HUES48 (cell line): Measurements from ENCODE around the gene KCTD2.
"Not testable (repeated sequence)": the region's sequence is repeated elsewhere in the genome, so short reads cannot be mapped to it uniquely, and the experiment has no call there.

Experiments used
- H3K27ac ChIP-seq: one replicate; pipeline ENCODE4 v1.7.0; 2013; ENCODE audit warnings: low read depth, low read length, inconsistent platforms
- H3K27me3 ChIP-seq: 2 replicates; pipeline ENCODE4 v1.6.1; 2013; ENCODE audit warnings: mild to moderate bottlenecking, low read length; ENCODE audit not compliant: control insufficient read depth, insufficient read depth
- H3K36me3 ChIP-seq: 2 replicates; pipeline ENCODE4 v1.6.1; 2013; ENCODE audit warnings: low read length; ENCODE audit not compliant: control insufficient read depth, insufficient read depth
- H3K4me1 ChIP-seq: 2 replicates; pipeline ENCODE4 v1.6.1; 2013; ENCODE audit warnings: mild to moderate bottlenecking, low read length; ENCODE audit not compliant: control insufficient read depth, insufficient read depth
- H3K4me3 ChIP-seq: 2 replicates; pipeline ENCODE4 v1.5.1; 2013; ENCODE audit warnings: mild to moderate bottlenecking, low read depth, low read length
- H3K9ac ChIP-seq: 2 replicates; pipeline ENCODE4 v1.6.1; 2013; ENCODE audit warnings: mild to moderate bottlenecking, low read depth, low read length, moderate library complexity
- H3K9me3 ChIP-seq: 2 replicates; pipeline ENCODE4 v1.6.1; 2013; ENCODE audit warnings: low read length; ENCODE audit not compliant: control insufficient read depth, insufficient read depth

KCTD2 gene

DNA sequence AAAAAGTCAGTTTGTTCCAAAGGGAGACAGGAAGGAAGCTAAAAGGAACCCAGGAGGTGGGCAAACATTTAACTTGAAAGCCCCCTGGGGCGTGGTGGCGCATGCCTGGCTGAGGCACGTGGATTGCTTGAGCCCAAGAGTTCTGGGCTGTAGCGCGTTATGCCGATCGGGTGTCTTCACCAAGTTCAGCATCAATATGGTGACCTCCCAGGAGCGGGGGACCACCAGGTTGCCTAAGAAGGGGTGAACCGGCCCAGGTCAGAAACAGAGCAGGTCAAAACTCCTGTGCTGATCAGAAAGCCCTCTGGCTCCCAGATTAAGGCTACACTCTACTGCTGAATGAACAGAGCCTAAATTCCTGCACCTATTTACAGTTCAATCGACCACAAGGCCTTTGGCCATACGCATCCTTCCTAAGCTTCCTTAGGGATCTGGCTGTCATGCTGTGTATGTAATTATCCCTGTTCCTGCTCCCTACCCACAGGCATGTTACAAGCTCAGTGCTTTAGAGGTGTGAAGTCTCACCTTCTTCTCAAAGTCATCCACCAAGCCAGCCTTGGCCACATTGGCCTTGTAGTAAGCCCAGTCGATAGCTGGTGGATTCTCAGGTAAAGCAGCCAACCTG lies 5.3 kb upstream of the KCTD2 start:
- no peak overlapping the region; the same call in 1 of the 2 replicates for H3K9ac ChIP-seq
- H3K27me3 ChIP-seq: no peaks in the 10 kb centered on the region
- peaks cover 50% of the 10 kb centered on the region for H3K36me3 ChIP-seq
- H3K9me3 ChIP-seq: no peaks in the 10 kb centered on the region
- no peak overlapping the region for H3K4me3 ChIP-seq
- peak overlapping the region; percentile 77 for H3K27ac ChIP-seq
- H3K4me1 ChIP-seq: peaks cover 27% of the 10 kb centered on the region

DNA sequence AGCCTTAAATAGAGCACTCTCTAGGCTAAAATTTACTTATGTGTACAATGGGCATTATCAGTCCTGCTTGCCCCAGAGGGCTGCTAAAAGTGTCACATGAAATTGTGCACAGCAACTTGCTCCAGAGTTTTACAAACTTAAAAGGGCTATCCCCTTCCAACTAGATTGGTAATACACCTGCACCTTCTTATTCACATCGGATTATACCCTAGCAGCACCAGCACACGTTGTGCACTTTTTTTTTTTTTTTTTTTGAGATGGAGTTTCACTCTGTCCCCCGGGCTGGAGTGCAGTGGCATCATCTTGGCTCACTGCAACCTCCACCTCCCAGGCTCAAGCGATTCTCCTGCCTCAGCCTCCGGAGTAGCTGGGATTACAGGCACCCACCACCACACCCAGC lies 3.2 kb upstream of the KCTD2 start:
- Histone ChIP-seq H3K36me3 (peaks cover 36% of the 10 kb centered on the region), H3K4me1 (peaks cover 35% of the 10 kb centered on the region), H3K27ac (peak overlapping the region; percentile 33)
- not testable (repeated sequence) for H3K9ac ChIP-seq, H3K4me3 ChIP-seq, H3K27me3 ChIP-seq, H3K9me3 ChIP-seq

DNA sequence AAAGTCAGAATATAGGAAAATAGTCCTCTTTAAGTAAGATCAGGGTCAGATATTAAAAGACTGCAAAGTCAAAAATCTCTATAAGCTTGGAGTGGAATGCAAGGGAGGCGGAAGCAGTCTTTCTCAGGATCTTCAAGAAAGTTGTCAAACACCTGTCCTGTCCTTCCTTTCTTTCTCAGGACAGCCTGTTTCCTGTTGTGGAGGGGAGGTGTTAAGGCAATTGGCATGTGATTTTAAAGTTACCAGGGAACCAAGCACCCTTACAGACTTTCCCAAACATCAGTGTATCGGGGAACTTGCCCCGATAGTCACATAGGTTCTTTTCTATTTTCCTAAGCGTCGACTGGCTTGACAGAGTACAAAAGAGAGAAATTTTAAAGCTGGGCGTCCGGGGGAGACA lies 2.3 kb upstream of the KCTD2 start:
- peaks cover 36% of the 10 kb centered on the region for H3K36me3 ChIP-seq
- H3K9me3 ChIP-seq: no peaks in the 10 kb centered on the region
- no peak overlapping the region; the same call in 1 of the 2 replicates for H3K9ac ChIP-seq
- H3K27ac ChIP-seq: peak overlapping the region; percentile 96
- peaks cover 35% of the 10 kb centered on the region for H3K4me1 ChIP-seq
- H3K27me3 ChIP-seq: no peaks in the 10 kb centered on the region
- H3K4me3 ChIP-seq: peak overlapping the region; percentile 89

DNA sequence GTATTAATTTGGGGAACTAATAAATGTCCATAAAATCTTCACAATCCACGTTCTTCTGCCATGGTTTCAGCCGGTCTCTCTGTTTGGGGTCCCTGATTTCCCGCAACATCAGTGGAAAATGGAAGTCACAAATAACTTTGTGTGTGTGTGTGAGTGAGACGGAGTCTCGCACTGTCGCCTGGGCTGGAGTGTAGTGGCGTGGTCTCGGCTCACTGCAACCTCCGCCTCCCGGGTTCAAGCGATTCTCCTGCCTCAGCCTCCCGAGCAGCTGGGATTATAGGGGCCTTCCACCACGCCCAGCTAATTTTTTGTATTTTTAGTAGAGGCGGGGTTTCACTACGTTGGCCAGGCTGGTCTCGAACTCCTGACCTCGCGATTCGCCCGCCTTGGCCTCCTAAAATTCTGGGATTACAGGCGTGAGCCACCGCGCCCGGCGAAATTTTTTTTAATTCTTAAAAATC lies 1.0 kb upstream of the KCTD2 start:
- Histone ChIP-seq H3K36me3 (peaks cover 34% of the 10 kb centered on the region), H3K4me3 (peak overlapping the region; percentile 89), H3K27ac (peak overlapping the region; percentile 96), H3K4me1 (peaks cover 35% of the 10 kb centered on the region), H3K9ac (peak overlapping the region; percentile 87)
- not testable (repeated sequence) for H3K9me3 ChIP-seq, H3K27me3 ChIP-seq

DNA sequence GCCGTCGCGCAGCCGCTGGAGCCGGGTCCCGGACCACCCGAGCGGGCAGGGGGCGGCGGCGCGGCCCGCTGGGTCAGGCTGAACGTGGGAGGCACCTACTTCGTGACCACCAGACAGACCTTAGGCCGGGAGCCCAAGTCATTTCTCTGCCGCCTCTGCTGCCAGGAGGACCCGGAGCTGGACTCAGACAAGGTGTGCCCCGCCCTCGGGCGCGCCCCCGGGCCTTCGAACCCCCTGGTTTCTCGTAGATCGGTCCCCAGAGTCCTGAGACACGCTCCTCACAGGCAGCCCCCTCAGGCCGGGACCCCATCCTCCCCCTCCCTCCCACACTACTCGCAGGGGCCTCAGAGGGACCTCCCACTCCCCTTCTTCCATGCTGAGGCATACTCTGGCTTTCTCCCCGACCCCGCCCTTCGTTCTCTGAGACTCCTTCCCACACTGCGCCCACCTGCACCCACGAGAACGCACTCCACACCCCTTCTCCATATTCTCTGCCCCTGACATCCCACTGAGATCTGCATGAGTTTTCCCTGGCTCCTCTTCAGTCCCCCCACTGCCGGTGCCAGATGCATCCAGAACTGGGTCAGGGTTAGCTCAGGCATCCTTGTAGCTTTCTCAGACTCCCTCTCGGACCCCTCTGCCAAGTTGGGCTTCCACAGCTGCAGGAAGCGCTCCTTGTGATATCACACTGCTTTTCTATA lies 523 bp downstream of the KCTD2 start:
- Histone ChIP-seq H3K36me3 (peaks cover 31% of the 10 kb centered on the region), H3K4me3 (peak overlapping the region; percentile 89), H3K27ac (peak overlapping the region; percentile 68), H3K9me3 (no peaks in the 10 kb centered on the region), H3K9ac (peak overlapping the region; percentile 69; the same call in 1 of the 2 replicates), H3K4me1 (peaks cover 26% of the 10 kb centered on the region), H3K27me3 (no peaks in the 10 kb centered on the region)

DNA sequence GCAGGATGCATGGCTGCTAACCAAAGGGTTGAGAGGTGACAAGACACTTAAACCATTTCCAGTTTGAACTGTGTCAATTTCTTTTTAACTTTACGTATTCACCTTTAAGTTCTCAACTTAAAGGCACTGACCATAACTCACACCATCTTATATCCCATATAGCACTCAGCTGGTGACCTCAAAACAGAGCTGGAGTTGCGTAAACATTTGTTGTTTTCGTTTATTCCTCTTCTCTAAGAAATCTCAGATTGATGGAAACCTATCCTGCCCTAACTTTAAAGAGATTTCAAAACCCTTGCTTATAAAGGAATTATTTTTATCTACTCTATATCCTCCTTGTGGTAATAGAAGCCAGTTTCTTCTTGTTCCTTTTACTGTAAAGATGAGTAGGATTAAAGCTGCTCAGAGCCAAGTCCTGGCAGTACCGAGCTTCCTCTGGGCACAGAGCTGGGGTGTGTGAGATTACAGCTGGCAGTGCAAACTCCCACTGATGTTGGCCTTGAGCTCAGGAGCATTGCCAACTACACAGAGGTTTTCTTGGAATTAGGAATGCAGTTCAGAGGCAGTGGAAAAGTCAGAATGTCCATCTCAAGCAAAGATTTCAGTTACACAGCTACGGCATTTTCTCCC lies 1.3 kb downstream of the KCTD2 start:
- Histone ChIP-seq H3K27me3 (no peaks in the 10 kb centered on the region), H3K4me3 (peak overlapping the region; percentile 89), H3K27ac (peak overlapping the region; percentile 42), H3K9me3 (no peaks in the 10 kb centered on the region), H3K4me1 (peaks cover 19% of the 10 kb centered on the region), H3K9ac (no peak overlapping the region), H3K36me3 (peaks cover 38% of the 10 kb centered on the region)

DNA sequence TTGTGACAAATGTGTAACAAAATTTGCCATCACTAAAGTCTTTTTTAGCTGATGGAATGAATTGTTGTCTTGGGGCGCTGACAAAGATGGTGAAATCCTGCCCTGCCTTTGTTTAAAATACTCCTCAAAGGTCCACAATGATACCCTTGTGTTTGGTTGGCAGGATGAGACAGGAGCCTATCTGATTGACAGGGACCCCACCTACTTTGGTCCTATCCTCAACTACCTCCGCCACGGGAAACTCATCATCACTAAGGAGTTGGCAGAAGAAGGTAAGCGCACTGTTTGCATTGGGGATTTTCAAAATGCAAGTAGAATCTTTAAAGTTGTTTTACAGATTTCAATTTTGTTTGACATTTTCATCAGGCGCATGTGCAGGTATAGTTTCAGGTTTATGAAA lies 2.0 kb downstream of the KCTD2 start:
- H3K27me3 ChIP-seq: no peaks in the 10 kb centered on the region
- H3K9me3 ChIP-seq: no peaks in the 10 kb centered on the region
- no peak overlapping the region for H3K27ac ChIP-seq
- no peak overlapping the region for H3K9ac ChIP-seq
- H3K4me3 ChIP-seq: peak overlapping the region; percentile 33
- peaks cover 45% of the 10 kb centered on the region for H3K36me3 ChIP-seq
- H3K4me1 ChIP-seq: peaks cover 14% of the 10 kb centered on the region

DNA sequence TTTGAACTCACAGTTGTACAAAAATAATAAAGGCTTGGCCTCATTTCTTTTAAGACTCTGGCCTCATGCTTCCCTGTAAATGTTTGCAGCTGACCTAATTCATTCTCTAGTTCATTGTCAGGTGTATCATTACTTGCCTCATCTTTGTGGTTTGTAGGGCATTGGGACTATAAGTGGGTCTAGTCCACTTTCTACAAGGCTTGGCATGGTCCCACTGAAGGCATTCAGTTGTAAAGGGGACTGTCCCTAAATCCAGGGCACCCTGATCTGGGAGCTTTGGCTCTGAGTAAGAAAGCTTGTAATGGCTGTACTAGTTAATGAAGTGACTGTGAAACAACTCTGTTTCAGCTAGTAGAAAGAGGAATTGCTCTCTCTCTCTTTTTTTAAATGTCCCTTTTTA lies 2.7 kb downstream of the KCTD2 start:
- Histone ChIP-seq H3K27ac (no peak overlapping the region), H3K36me3 (peaks cover 49% of the 10 kb centered on the region), H3K27me3 (no peaks in the 10 kb centered on the region), H3K4me3 (no peak overlapping the region), H3K9ac (no peak overlapping the region), H3K9me3 (no peaks in the 10 kb centered on the region), H3K4me1 (peaks cover 10% of the 10 kb centered on the region)

DNA sequence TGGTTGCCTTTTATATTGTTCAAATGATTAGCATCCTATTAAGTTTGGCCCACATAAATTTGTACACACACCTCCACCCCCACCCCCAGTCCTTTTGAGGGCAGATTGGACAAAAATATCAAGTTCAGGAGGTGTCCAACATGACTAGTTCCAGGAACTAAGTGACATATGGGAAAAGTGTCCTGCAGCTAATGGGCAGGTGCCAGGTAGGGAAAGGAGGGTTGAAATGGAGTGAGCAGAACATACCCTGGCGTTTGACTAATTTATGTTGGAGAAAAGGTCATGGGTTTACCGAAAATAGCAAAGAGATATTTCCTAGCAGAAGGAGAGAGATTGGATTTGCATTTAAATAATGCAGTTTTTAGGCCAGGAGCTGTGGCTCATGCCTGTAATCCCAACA lies 4.9 kb downstream of the KCTD2 start:
- H3K36me3 ChIP-seq: peaks cover 66% of the 10 kb centered on the region
- no peak overlapping the region for H3K27ac ChIP-seq
- H3K27me3 ChIP-seq: no peaks in the 10 kb centered on the region
- H3K4me1 ChIP-seq: peaks cover 8% of the 10 kb centered on the region
- no peaks in the 10 kb centered on the region for H3K9me3 ChIP-seq
- no peak overlapping the region for H3K9ac ChIP-seq
- H3K4me3 ChIP-seq: no peak overlapping the region

DNA sequence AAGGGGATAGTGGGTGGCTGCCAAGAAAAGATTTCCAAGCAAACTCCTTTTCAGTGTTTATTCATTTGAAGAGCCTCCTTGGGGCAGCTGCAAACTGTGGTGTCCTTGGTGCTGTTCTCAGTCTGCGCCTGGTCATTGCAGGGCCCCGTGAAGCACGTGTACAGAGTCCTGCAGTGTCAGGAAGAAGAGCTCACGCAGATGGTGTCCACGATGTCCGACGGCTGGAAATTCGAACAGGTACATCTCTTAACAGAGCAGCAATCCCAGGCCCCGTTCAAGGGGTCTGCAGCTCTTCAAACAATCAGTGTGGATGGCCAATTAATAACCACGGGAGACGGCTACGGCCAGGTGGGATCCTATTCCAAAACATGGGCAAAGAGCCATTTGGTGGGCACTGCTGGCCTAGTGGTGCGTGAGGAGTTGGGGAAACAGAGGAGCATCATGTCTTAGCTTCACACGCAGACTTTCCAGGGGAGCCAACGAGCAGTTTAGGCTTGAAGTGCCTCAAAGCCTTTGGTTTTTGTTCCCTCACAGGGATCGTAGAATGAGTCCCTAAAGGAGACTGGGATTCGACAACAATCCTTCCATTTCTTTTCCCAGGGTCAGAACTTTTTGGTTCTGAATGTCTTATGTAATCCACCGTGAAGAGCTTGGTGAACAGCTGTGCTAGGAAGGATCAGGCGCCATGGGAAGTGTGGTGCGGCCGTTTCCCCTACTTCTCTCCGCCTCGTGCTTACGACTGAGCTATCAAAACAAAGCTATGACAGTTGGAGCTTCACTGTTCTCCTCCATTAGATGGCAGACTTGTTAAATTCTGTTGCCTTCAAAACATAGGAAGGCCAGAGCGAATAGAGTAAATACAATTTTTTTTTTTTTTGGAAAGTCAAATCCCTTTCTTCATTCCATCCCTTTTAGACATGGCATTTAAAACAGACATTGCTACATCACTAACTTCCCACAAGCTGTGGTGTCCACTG lies 12.6 kb downstream of the KCTD2 start:
- no peaks in the 10 kb centered on the region for H3K27me3 ChIP-seq
- H3K9me3 ChIP-seq: no peaks in the 10 kb centered on the region
- H3K4me3 ChIP-seq: no peak overlapping the region
- no peak overlapping the region for H3K9ac ChIP-seq
- no peak overlapping the region for H3K27ac ChIP-seq
- H3K4me1 ChIP-seq: no peaks in the 10 kb centered on the region
- peaks cover 77% of the 10 kb centered on the region for H3K36me3 ChIP-seq
